ENCODE measurements around the gene SPEM3. TPM values are rescaled to one million over a fixed set of nuclear protein-coding genes. Genes with fewer than 3 reads are reported as not detected.

Gene SPEM3
- total and polyA plus RNA-seq, 2 of the 13 experiments (the other 11 are each of a cell fraction or from before 2014, with no cell fraction given) = not detected

GRCh38 chr17:7393613-7394451, 34.8 kb upstream of the SPEM3 start (continued):
- TF ChIP-seq, protein P1, sequence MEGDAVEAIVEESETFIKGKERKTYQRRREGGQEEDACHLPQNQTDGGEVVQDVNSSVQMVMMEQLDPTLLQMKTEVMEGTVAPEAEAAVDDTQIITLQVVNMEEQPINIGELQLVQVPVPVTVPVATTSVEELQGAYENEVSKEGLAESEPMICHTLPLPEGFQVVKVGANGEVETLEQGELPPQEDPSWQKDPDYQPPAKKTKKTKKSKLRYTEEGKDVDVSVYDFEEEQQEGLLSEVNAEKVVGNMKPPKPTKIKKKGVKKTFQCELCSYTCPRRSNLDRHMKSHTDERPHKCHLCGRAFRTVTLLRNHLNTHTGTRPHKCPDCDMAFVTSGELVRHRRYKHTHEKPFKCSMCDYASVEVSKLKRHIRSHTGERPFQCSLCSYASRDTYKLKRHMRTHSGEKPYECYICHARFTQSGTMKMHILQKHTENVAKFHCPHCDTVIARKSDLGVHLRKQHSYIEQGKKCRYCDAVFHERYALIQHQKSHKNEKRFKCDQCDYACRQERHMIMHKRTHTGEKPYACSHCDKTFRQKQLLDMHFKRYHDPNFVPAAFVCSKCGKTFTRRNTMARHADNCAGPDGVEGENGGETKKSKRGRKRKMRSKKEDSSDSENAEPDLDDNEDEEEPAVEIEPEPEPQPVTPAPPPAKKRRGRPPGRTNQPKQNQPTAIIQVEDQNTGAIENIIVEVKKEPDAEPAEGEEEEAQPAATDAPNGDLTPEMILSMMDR (CRISPR knock-in tag; IDR thresholded peaks at IDR 0.05) = 0 out of 2 replicates have a peak, but pooled peaks have one; percentile 10
- TF ChIP-seq, protein P2, sequence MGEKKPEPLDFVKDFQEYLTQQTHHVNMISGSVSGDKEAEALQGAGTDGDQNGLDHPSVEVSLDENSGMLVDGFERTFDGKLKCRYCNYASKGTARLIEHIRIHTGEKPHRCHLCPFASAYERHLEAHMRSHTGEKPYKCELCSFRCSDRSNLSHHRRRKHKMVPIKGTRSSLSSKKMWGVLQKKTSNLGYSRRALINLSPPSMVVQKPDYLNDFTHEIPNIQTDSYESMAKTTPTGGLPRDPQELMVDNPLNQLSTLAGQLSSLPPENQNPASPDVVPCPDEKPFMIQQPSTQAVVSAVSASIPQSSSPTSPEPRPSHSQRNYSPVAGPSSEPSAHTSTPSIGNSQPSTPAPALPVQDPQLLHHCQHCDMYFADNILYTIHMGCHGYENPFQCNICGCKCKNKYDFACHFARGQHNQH (CRISPR knock-in tag; IDR thresholded peaks at IDR 0.05) = peak; percentile 17; the same call in 1 of the 2 replicates
- TF ChIP-seq MED8 (CRISPR knock-in tag; IDR thresholded peaks at IDR 0.05; ENCODE audit: insufficient replicate concordance) = no peak
- TF ChIP-seq NFAT5 (CRISPR knock-in tag; IDR thresholded peaks at IDR 0.05) = no peak
- TF ChIP-seq ZNF235 (CRISPR knock-in tag; IDR thresholded peaks at IDR 0.05; ENCODE audit: borderline replicate concordance) = no peak
- 0 out of 2 replicates have a peak, but pooled peaks have one; percentile 18 for TF ChIP-seq HIVEP1 (CRISPR knock-in tag; IDR thresholded peaks at IDR 0.05)
- no peak for TF ChIP-seq HNRNPK (IDR thresholded peaks at IDR 0.05; ENCODE audit: low read depth, low read length, poor library complexity, severe bottlenecking)
- TF ChIP-seq, protein P3, sequence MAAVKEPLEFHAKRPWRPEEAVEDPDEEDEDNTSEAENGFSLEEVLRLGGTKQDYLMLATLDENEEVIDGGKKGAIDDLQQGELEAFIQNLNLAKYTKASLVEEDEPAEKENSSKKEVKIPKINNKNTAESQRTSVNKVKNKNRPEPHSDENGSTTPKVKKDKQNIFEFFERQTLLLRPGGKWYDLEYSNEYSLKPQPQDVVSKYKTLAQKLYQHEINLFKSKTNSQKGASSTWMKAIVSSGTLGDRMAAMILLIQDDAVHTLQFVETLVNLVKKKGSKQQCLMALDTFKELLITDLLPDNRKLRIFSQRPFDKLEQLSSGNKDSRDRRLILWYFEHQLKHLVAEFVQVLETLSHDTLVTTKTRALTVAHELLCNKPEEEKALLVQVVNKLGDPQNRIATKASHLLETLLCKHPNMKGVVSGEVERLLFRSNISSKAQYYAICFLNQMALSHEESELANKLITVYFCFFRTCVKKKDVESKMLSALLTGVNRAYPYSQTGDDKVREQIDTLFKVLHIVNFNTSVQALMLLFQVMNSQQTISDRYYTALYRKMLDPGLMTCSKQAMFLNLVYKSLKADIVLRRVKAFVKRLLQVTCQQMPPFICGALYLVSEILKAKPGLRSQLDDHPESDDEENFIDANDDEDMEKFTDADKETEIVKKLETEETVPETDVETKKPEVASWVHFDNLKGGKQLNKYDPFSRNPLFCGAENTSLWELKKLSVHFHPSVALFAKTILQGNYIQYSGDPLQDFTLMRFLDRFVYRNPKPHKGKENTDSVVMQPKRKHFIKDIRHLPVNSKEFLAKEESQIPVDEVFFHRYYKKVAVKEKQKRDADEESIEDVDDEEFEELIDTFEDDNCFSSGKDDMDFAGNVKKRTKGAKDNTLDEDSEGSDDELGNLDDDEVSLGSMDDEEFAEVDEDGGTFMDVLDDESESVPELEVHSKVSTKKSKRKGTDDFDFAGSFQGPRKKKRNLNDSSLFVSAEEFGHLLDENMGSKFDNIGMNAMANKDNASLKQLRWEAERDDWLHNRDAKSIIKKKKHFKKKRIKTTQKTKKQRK (IDR thresholded peaks at IDR 0.05; ENCODE audit: low read length) = no peak
- TF ChIP-seq ZEB1 (IDR thresholded peaks at IDR 0.05; ENCODE audit: insufficient replicate concordance, low read depth) = peak; percentile 64
- TF ChIP-seq ZNF614 (CRISPR knock-in tag; IDR thresholded peaks at IDR 0.05; ENCODE audit: borderline replicate concordance) = 0 out of 2 replicates have a peak, but pooled peaks have one; percentile 7

Measured in HepG2 (cell line).